A549 (cell line): ENCODE data around the gene ZFP36L1. TPM values are rescaled to one million over a fixed set of nuclear protein-coding genes. Genes with fewer than 3 reads are reported as not detected.
A peak's percentile ranks its signal among the peaks of the same experiment; 100 is the strongest.

Experiments used
- ATAC-seq, 2 experiments: fragments of 200-7000 bp in 1 of 2; fragments of >200 bp in 1 of 2; cut with Nextera tagmentation in 1 of 2; cut with Tn5 transposase in 1 of 2; 3 replicates each; pipeline versions ENCODE4 v1.8.0 to v1.9.1; 2018 to 2020; ENCODE audit warnings: mild to moderate bottlenecking in 1 of 2, moderate library complexity in 1 of 2
- CTCF ChIA-PET: fragments of 300-600 bp; sonication (Branson Sonifier 250); formaldehyde crosslinking; extraction: SDS; loops from one replicate; lab custom pipeline; 2021; ENCODE audit warnings: antibody characterized with exemption, inconsistent platforms; lab: Yijun Ruan, JAX
- POLR2A ChIA-PET: fragments of 350-600 bp; formaldehyde crosslinking; extraction: SDS; loops from one replicate; lab custom pipeline; 2021; ENCODE audit warnings: antibody characterized with exemption, inconsistent platforms; lab: Yijun Ruan, JAX
- DNase-seq, 2 experiments: peaks; one replicate each; pipeline versions ENCODE4 v3.0.0 to v3.0.0-alpha.2; 2011 to 2016; ENCODE audit warnings: low read depth in 1 of 2, low spot score in 1 of 2
- FAIRE-seq: peaks from 2 replicates; lab custom pipeline; 2011; peaks lifted over from hg19 to GRCh38; lab: Jason Lieb, UNC
- H3K27ac ChIP-seq, 2 experiments: fragments of >200 bp; sonication (Bioruptor Twin); formaldehyde crosslinking; 3 replicates each; pipeline ENCODE4 v1.5.1; 2016 to 2017
- H3K4me1 ChIP-seq: fragments of >200 bp; sonication (Bioruptor Twin); formaldehyde crosslinking; 3 replicates; pipeline ENCODE4 v1.6.1; 2016
- H3K4me2 ChIP-seq: fragments of >200 bp; sonication (Bioruptor Twin); formaldehyde crosslinking; 3 replicates; pipeline ENCODE4 v1.6.1; 2016
- H3K4me3 ChIP-seq: fragments of >200 bp; sonication (Bioruptor Twin); formaldehyde crosslinking; 3 replicates; pipeline ENCODE4 v1.5.1; 2016
- H3K9me3 ChIP-seq: fragments of >200 bp; sonication (Bioruptor Twin); formaldehyde crosslinking; 3 replicates; pipeline ENCODE4 v1.6.1; 2016
- BCL3 ChIP-seq: fragments of >200 bp; sonication (Bioruptor Twin); formaldehyde crosslinking; IDR thresholded peaks from 3 replicates; pipeline ENCODE4 v1.6.1; 2016
- CEBPB ChIP-seq, 2 experiments: fragments of >200 bp in 1 of 2; sonication (Bioruptor Twin) in 1 of 2; formaldehyde crosslinking in 1 of 2; IDR thresholded peaks; 2 replicates each; pipeline ENCODE4 v1.6.1; 2012 to 2016
- CHD4 ChIP-seq: fragments of 200-600 bp; sonication (generic); IDR thresholded peaks from 2 replicates; pipeline ENCODE4 v1.6.1; 2016; ENCODE audit warnings: antibody characterized with exemption, mild to moderate bottlenecking, borderline replicate concordance
- E2F6 ChIP-seq: IDR thresholded peaks from 2 replicates; pipeline ENCODE4 v1.6.1; 2012; ENCODE audit warnings: low read depth, borderline replicate concordance
- EHMT2 ChIP-seq: fragments of 200-600 bp; sonication (generic); IDR thresholded peaks from 2 replicates; pipeline ENCODE4 v1.6.1; 2016; ENCODE audit warnings: antibody characterized with exemption, low read depth, mild to moderate bottlenecking, moderate library complexity
- ELK1 ChIP-seq: fragments of 150-350 bp; IDR thresholded peaks from 2 replicates; pipeline ENCODE4 v1.6.1; 2014; ENCODE audit warnings: low read depth, mild to moderate bottlenecking, low read length
- EP300 ChIP-seq, 2 experiments: fragments of >200 bp; sonication (Bioruptor Twin); formaldehyde crosslinking; IDR thresholded peaks; 2 replicates in 1 of 2; 3 replicates in 1 of 2; pipeline ENCODE4 v1.6.1; 2016 to 2017
- FOSL2 ChIP-seq, 2 experiments: fragments of 450-650 bp in 1 of 2; fragments of >200 bp in 1 of 2; sonication (Bioruptor Twin) in 1 of 2; formaldehyde crosslinking; IDR thresholded peaks; 2 replicates each; pipeline versions ENCODE4 v1.5.0 to v1.6.1; 2016 to 2020; ENCODE audit warnings: mild to moderate bottlenecking in 1 of 2, moderate library complexity in 1 of 2
- FOXS1 ChIP-seq: fragments of 250-450 bp; sonication (Bioruptor Pico); IDR thresholded peaks from 2 replicates; pipeline ENCODE4 v1.5.0; 2020; ENCODE audit warnings: mild to moderate bottlenecking, moderate library complexity
- HDAC2 ChIP-seq: fragments of 200-600 bp; sonication (generic); IDR thresholded peaks from 2 replicates; pipeline ENCODE4 v1.6.1; 2016
- HEYL ChIP-seq: fragments of 250-450 bp; sonication (Bioruptor Pico); IDR thresholded peaks from 2 replicates; pipeline ENCODE4 v1.8.0; 2021; ENCODE audit warnings: mild to moderate bottlenecking, moderate library complexity
- HMGXB4 ChIP-seq: fragments of 250-450 bp; sonication (Bioruptor Pico); IDR thresholded peaks from 2 replicates; pipeline ENCODE4 v1.5.0; 2021; ENCODE audit warnings: mild to moderate bottlenecking, moderate library complexity, borderline replicate concordance
- HOXB5 ChIP-seq: fragments of 250-450 bp; sonication (Bioruptor Pico); IDR thresholded peaks from 2 replicates; pipeline ENCODE4 v1.5.0; 2020; ENCODE audit warnings: mild to moderate bottlenecking, moderate library complexity
- JUN ChIP-seq, 2 experiments: fragments of >200 bp; sonication (Bioruptor Twin); formaldehyde crosslinking; IDR thresholded peaks; 2 replicates in 1 of 2; 3 replicates in 1 of 2; pipeline ENCODE4 v1.6.1; 2016 to 2017
- KDM5A ChIP-seq: fragments of 200-600 bp; sonication (generic); IDR thresholded peaks from 2 replicates; pipeline ENCODE4 v1.6.1; 2016; ENCODE audit warnings: antibody characterized with exemption, mild to moderate bottlenecking
- MAX ChIP-seq: IDR thresholded peaks from 2 replicates; pipeline ENCODE4 v1.6.1; 2012
- NFE2L2 ChIP-seq: fragments of 150-350 bp; conservative IDR thresholded peaks from 2 replicates; pipeline ENCODE4 v1.6.1; 2014; ENCODE audit warnings: low read length
- PHF8 ChIP-seq: fragments of 200-600 bp; sonication (generic); IDR thresholded peaks from 2 replicates; pipeline ENCODE4 v1.6.1; 2016; ENCODE audit warnings: low read depth, mild to moderate bottlenecking, antibody characterized with exemption, moderate library complexity, borderline replicate concordance
- RAD21 ChIP-seq, 2 experiments: fragments of >200 bp in 1 of 2; sonication (Bioruptor Twin) in 1 of 2; formaldehyde crosslinking in 1 of 2; IDR thresholded peaks in 1 of 2; conservative IDR thresholded peaks in 1 of 2; 2 replicates in 1 of 2; 3 replicates in 1 of 2; pipeline ENCODE4 v1.6.1; 2012 to 2018; ENCODE audit warnings: inconsistent platforms in 1 of 2
- RCOR1 ChIP-seq: fragments of 150-350 bp; IDR thresholded peaks from 2 replicates; pipeline ENCODE4 v1.6.1; 2014; ENCODE audit warnings: antibody characterized with exemption, low read length, low read depth
- REST ChIP-seq: fragments of 200-600 bp; sonication (generic); IDR thresholded peaks from 2 replicates; pipeline ENCODE4 v1.6.1; 2016; ENCODE audit warnings: antibody characterized with exemption, mild to moderate bottlenecking, moderate library complexity
- RNF2 ChIP-seq: fragments of 200-600 bp; sonication (generic); IDR thresholded peaks from 2 replicates; pipeline ENCODE4 v1.6.1; 2016; ENCODE audit warnings: low read depth, mild to moderate bottlenecking, antibody characterized with exemption, moderate library complexity, borderline replicate concordance
- SREBF2 ChIP-seq: fragments of 450-650 bp; IDR thresholded peaks from 2 replicates; pipeline ENCODE4 v1.6.1; 2014; ENCODE audit warnings: mild to moderate bottlenecking, moderate library complexity
- TFCP2L1 ChIP-seq: fragments of 250-450 bp; sonication (Bioruptor Pico); IDR thresholded peaks from 2 replicates; pipeline ENCODE4 v1.5.0; 2021; ENCODE audit warnings: mild to moderate bottlenecking
- TP53 ChIP-seq: fragments of 250-450 bp; sonication (Bioruptor Pico); IDR thresholded peaks from 2 replicates; pipeline ENCODE4 v1.5.0; 2021; ENCODE audit warnings: mild to moderate bottlenecking, moderate library complexity
- USF2 ChIP-seq: fragments of 450-650 bp; IDR thresholded peaks from 2 replicates; pipeline ENCODE4 v1.6.1; 2014; ENCODE audit warnings: antibody characterized with exemption
- ZNF302 ChIP-seq: fragments of 250-450 bp; sonication (Bioruptor Pico); IDR thresholded peaks from 2 replicates; pipeline ENCODE4 v1.9.0; 2021; ENCODE audit warnings: inconsistent platforms, mild to moderate bottlenecking, moderate library complexity
- WGBS: methylation state at CpG from one replicate; pipeline ENCODE4 v1.1.6; 2017; ENCODE audit errors: missing lambda C conversion rate; 5-methylcytosine and 5-hydroxymethylcytosine counted together
- polyA minus RNA-seq: library from RNA; depleted of rRNA, polyadenylated mRNA; stranded (reverse); fragments of >200 nt; gene quantifications from 2 replicates; pipeline ENCODE4 v1.2.3, GENCODE V29; 2011; rRNA and poly(A)+ RNA removed
- polyA plus RNA-seq, 4 experiments: library from polyadenylated mRNA; depleted of rRNA in 3 of 4; stranded (reverse); fragments of >200 nt; fragmentation: RNase III in 1 of 4; extraction: RNeasy Plus Mini Kit Qiagen cat#74134 plus additional on column Dnase treatment in 1 of 4; gene quantifications; 2 replicates in 3 of 4; 3 replicates in 1 of 4; pipeline ENCODE4 v1.2.3, GENCODE V29; 2011 to 2017

The ZFP36L1 gene
- polyA plus RNA-seq (2011; rRNA removed): 73.8 and 76.4 TPM in 2 replicates
- polyA plus RNA-seq (2012; cell fraction: cytosol; rRNA removed): 303 and 417 TPM in 2 replicates
- 621 and 1,069 TPM in 2 replicates for polyA plus RNA-seq (2012; cell fraction: nucleus; rRNA removed)
- 109 to 135 TPM (median 114 TPM) in 3 replicates for polyA plus RNA-seq (2017; fragmentation: RNase III; extraction: RNeasy Plus Mini Kit Qiagen cat#74134 plus additional on column Dnase treatment)
- 45.3 and 60.5 TPM in 2 replicates for polyA minus RNA-seq

- CTCF ChIA-PET: interaction anchor here (1.0 to 12.0 kb wide), 5 partner anchors 21 to 860 kb away, joined by 3 to 117 read pairs (median 15); no protein-coding TSS in a partner anchor
- FAIRE-seq: no peak
- POLR2A ChIA-PET: interaction anchor here (0.5 to 10.7 kb wide), 71 partner anchors 8 to 1098 kb away, joined by 3 to 187 read pairs (median 4); partner anchors contain the start of gene ZFYVE26
- TF ChIP-seq RAD21 (conservative IDR thresholded peaks at IDR 0.05 in 1 of 2, IDR thresholded peaks at IDR 0.05 in 1 of 2) (no peak; a peak in 1 of 5 replicates), NFE2L2 (no peak), KDM5A (no peak), HDAC2 (no peak), RCOR1 (no peak), FOXS1 (CRISPR knock-in tag) (no peak), REST (peak; percentile 66), USF2 (no peak), SREBF2 (no peak), HEYL (CRISPR knock-in tag) (no peak), CHD4 (no peak), RNF2 (no peak), EP300 (IDR thresholded peaks at IDR 0.05) (peak in 1 of 2 experiments; percentile 57; a peak in 2 of 5 replicates), MAX (peak; percentile 59; the same call in 1 of the 2 replicates), E2F6 (no peak), FOSL2 (IDR thresholded peaks at IDR 0.05) (no peak), FOSL2 (CRISPR knock-in tag; IDR thresholded peaks at IDR 0.05) (peak; percentile 1; the same call in 1 of the 2 replicates), ZNF302 (CRISPR knock-in tag) (no peak), ELK1 (no peak), JUN (IDR thresholded peaks at IDR 0.05) (peak; percentile 99), TP53 (peak; percentile 69; the same call in 1 of the 2 replicates), HMGXB4 (CRISPR knock-in tag) (no peak), EHMT2 (no peak), BCL3 (peak; percentile 100), PHF8 (no peak), TFCP2L1 (CRISPR knock-in tag) (peak; percentile 95), CEBPB (IDR thresholded peaks at IDR 0.05) (peak in 1 of 2 experiments; percentile 7; a peak in 1 of 4 replicates), HOXB5 (CRISPR knock-in tag) (0 out of 2 replicates have a peak, but pooled peaks have one; percentile 45)
Observed at GRCh38 chr14:68792979-68793733, at the start of gene ZFP36L1. Gene ZFP36L1, minus strand, starts transcription at chr14:68793067. Its CDS starts 129 bp downstream, at chr14:68792938.

More at GRCh38 chr14:68792979-68793733, at the start of gene ZFP36L1:
- under 1% methylated on average over 51 of the region's 51 CpGs for WGBS
- Histone ChIP-seq H3K4me1 (peaks cover 13% of the 10 kb centered on the region), H3K4me2 (peak within 1 kb of the TSS; percentile 92), H3K9me3 (no peaks in the 10 kb centered on the region), H3K4me3 (peak within 1 kb of the TSS; percentile 95), H3K27ac (peak within 1 kb of the TSS; percentile 99 to 100)
- ATAC-seq: peak; percentile 44 to 58
- peak; percentile 92 to 97 for DNase-seq
